HG02798 (cell line): ENCODE data around the gene CPNE1.
A peak's percentile ranks its signal among the peaks of the same experiment; 100 is the strongest.
"Not testable (repeated sequence)": the region's sequence is repeated elsewhere in the genome, so short reads cannot be mapped to it uniquely, and the experiment has no call there.

ENCODE experiments used
- ATAC-seq: cut with Tn5 transposase; IDR thresholded peaks from one replicate; pipeline ENCODE4 v1.9.1; 2021; ENCODE audit warnings: mild to moderate bottlenecking; ENCODE audit not compliant: unreplicated experiment, poor library complexity

CPNE1 gene

DNA sequence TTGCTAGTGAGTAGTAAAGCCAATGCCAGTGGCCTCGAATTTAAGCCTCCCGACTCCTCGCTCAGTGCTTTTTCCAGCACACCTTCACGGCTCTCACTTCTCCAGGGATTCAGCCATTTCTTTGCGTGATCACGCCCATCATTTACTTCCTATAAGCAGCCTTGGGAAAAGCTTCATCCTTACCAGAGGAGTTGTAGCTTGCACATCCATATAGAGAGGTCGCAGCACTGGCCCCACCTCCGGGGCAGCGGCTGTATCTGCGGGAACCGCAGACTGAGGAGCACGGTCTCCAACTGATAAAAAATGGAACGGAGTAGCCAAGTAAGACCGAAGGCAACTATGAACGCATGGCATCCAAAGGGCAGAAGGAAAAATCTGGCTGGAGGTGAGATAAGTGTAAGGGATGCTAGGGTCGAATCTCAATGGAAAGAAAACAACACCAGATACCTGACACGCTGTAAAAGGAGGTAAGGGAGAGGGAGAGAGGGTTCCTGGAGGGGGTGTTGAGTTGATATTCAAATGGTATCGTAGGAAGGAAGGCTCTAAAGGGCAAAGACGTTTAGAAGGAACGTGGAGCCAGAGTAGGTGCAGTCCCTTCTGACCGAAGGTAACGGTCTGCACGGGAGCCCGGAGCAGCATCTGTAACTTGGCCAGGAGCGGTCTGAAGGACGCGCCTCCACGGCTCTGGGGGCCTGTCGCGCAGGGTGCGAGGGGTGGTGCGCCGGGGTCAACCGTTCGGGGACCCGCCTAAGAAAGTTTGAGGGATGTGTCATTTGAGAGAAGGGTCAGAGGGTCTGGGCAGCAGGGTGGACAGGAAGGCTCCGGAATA, 33.8 kb upstream of the CPNE1 start:
- peak; percentile 36 for ATAC-seq

GRCh38 chr20:35697696-35698297, 33.1 kb upstream of the CPNE1 start:
- no peak for ATAC-seq

DNA sequence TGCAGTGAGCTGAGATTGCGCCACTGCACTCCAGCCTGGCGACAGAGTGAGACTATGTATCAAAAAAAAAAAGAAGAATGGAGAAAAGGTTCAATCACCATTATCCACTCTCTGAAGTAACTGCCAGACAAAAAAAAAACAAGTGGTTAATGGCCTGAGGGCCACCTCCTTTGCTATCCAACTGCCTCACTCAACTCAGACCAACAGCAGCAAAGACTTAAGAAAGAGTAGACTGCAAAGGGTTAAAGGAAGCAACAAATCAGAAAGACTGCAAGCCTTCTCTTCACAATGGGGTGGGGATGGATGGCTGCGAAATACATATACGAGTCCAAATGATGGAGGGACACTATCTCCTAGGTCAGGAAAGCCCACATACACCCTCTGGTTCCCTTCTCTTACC, 31.3 kb upstream of the CPNE1 start:
- no peak for ATAC-seq

- ATAC-seq: no peak
Observed at GRCh38 chr20:35695245-35695749, 30.6 kb upstream of the CPNE1 start.

GRCh38 chr20:35690265-35690664, 25.6 kb upstream of the CPNE1 start:
- no peak for ATAC-seq

- not testable (repeated sequence) for ATAC-seq
Observed at GRCh38 chr20:35686872-35687271, 22.2 kb upstream of the CPNE1 start.

- not testable (repeated sequence) for ATAC-seq
Observed at GRCh38 chr20:35685368-35685767, 20.7 kb upstream of the CPNE1 start.

GRCh38 chr20:35681960-35682359, 17.3 kb upstream of the CPNE1 start:
- no peak for ATAC-seq

GRCh38 chr20:35680452-35681183, 15.9 kb upstream of the CPNE1 start:
- ATAC-seq: no peak

- ATAC-seq: no peak
Observed at GRCh38 chr20:35674921-35675320, 10.2 kb upstream of the CPNE1 start.

DNA sequence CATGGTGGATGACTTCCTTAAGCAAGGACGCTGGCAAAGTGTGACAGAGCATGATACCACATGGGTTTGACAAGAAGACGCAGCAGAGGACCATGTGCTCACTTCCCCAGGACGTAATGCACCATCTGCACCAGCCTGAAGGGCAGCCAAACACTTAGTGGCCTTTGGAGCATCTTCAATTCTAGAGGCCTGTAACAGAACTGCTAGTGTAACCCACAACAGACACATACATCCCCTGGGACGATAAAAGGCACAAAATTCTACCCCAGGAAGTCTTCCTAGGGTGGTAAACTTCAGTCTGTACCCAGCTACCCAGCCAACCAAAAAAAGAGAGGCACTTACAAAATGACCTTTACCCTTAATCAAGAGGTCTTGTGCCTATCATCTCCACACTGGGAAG, 9.2 kb upstream of the CPNE1 start:
- no peak for ATAC-seq

- ATAC-seq: no peak
Observed at GRCh38 chr20:35669681-35670080, 5.0 kb upstream of the CPNE1 start.

DNA sequence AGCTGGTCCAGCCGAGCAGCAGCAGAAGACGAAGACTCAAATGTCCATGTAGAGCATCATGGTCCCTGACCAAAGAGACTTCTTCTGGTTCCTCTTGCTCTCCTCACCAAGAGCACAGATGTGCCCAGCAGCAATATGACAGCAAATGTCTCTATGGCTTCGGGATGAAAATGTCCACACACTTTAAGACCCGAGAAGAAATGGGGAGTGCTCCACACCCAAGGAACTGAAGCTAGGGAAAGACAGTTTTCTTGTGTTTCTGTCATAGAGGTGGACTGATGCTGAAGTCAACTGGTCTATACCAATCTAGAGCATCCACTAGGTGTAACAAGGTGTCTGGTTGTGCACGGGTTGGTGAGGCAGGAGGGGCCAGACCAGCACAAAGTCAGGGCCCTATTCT, 4.5 kb upstream of the CPNE1 start:
- no peak for ATAC-seq

DNA sequence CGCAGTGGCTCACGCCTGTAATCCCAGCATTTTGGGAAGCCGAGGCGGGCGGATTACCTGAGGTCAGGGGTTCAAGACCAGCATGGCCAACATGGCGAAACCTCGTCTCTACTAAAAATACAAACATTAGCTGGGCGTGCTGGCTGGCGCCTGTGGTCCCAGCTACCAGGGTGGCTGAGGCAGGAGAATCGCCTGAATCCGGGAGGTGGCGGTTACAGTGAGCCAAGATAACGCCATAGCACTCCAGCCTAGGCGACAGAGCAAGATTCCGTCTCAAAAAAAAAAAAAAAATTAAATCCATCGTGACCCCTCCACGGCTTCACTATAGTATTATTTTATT, 1.2 kb upstream of the CPNE1 start:
- ATAC-seq: no peak

GRCh38 chr20:35663516-35664465, 909 bp downstream of the CPNE1 start:
- peak; percentile 25 for ATAC-seq

DNA sequence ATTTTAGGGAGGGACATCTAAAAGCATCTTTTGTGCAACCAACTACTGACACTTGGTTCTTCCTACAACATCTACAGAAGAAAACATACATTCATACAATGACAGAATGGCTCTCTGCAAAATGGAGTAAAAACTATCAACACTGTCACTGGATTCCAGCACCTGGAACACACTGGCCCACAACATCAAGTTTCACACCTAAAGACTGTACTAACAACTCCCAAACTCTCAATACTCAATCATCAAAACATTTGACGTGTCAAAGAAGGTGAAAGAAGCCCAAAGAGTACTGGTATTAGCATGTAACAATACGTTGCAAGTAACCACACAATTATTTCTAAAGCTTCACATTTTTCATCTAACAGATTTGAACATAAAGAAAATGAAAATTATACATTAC, 2.1 kb downstream of the CPNE1 start:
- ATAC-seq: no peak

- ATAC-seq: no peak
Observed at GRCh38 chr20:35661908-35662307, 2.8 kb downstream of the CPNE1 start.

DNA sequence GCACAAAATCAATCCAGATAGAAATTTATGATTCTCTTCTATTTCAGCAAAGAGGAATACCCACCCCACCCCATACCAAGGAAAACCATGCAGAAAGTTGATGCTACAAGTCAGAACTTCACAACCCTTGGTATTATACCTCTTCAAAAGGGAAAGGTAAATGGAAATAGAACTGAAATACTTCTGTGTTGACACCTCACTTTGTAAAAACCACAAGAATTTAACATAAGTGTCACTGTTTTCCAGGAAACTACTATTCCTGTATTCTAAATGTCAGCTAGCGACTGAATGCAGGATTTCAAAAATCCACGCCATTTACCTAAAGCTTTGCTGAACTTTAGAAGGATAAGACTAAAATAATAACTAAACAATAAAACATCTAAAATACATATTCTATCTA, 3.6 kb downstream of the CPNE1 start:
- no peak for ATAC-seq

DNA sequence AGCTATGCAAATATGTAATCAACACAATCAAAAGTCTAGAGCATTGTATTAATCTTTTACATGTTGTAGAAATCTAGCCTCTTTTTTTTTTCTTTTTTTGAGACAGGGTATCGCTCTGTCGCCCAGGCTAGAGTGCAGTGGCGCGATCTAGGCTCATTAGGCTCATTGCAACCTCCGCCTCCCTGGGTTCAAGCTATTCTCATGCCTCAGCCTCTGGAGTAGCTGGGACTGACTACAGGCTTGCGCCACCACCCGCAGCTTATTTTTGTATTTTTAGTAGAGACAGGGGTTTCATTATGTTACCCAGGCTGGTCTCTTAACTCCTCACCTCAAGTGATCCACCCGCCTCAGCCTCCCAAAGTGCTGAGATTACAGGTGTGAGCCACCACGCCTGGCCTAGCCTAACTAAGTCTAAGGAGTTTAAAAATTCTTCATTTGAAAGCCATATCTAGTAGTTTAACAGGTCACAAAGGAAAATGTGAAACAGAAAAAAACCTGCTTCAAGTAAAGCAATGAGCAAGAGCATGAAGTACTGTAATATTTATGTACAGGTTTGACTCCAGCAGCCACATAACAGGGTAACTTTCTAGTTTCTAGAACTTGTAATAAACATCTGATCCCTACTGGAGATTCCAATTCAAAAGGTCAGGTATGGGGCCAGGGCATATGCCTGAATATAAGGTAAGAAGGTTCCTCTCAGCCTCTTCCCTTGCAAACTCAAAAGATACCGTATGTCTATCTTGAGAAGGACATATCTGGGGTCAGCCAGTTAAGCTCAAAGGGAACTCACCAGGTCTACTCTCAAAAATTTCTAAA, 4.4 kb downstream of the CPNE1 start:
- no peak for ATAC-seq
